SK-N-SH (cell line): Measurements from ENCODE around the gene TNRC6A. TPM values are rescaled to one million over a fixed set of nuclear protein-coding genes. Genes with fewer than 3 reads are reported as not detected.

ENCODE experiments used
- CTCF ChIA-PET: fragments of 300-600, 350-600 bp; formaldehyde crosslinking; extraction: SDS; loops from one replicate; lab custom pipeline; 2021; lab: Yijun Ruan, JAX
- POLR2A ChIA-PET: fragments of 350-600 bp; sonication (Branson Sonifier 250); formaldehyde crosslinking; extraction: SDS; loops from one replicate; lab custom pipeline; 2020; ENCODE audit warnings: antibody characterized with exemption, inconsistent platforms; lab: Yijun Ruan, JAX
- DNase-seq: peaks from one replicate; pipeline ENCODE4 v3.0.0; 2012
- H2AFZ ChIP-seq: fragments of 200-600 bp; sonication (generic); 2 replicates; pipeline ENCODE4 v1.8.1; 2016; ENCODE audit warnings: antibody characterized with exemption, mild to moderate bottlenecking, low read depth
- H3F3A ChIP-seq: fragments of 200-600 bp; sonication (generic); replicated peaks from 2 replicates; pipeline ENCODE3; 2016; ENCODE audit warnings: antibody characterized with exemption, mild to moderate bottlenecking; ENCODE audit not compliant: insufficient read depth
- H3K27ac ChIP-seq, 2 experiments: fragments of 200-500 bp in 1 of 2; fragments of 200-600 bp in 1 of 2; sonication (Bioruptor generic) in 1 of 2; sonication (generic), shearing (Covaris generic) in 1 of 2; 2 replicates each; pipeline versions ENCODE4 v1.5.1 to v1.6.1; 2014 to 2016; ENCODE audit warnings: low read depth in 2 of 2, inconsistent platforms in 1 of 2, low read length in 1 of 2, mild to moderate bottlenecking in 1 of 2, mixed read lengths in 1 of 2
- H3K27me3 ChIP-seq: fragments of 200-600 bp; sonication (generic), shearing (Covaris generic); 2 replicates; pipeline ENCODE4 v1.6.1; 2016; ENCODE audit warnings: mixed run types; ENCODE audit not compliant: insufficient read depth
- H3K36me3 ChIP-seq, 2 experiments: fragments of 200-500 bp in 1 of 2; fragments of 200-600 bp in 1 of 2; sonication (Bioruptor generic) in 1 of 2; sonication (generic) in 1 of 2; replicated peaks in 1 of 2; 2 replicates each; pipeline versions ENCODE3 to v1.5.1; 2014 to 2016; ENCODE audit warnings: low read length in 1 of 2, mild to moderate bottlenecking in 1 of 2; ENCODE audit not compliant: insufficient read depth in 2 of 2, control insufficient read depth in 1 of 2
- H3K4me1 ChIP-seq, 2 experiments: fragments of 200-500 bp in 1 of 2; fragments of 200-600 bp in 1 of 2; sonication (Bioruptor generic) in 1 of 2; sonication (generic), shearing (Covaris generic) in 1 of 2; 2 replicates each; pipeline versions ENCODE4 v1.5.1 to v1.6.1; 2014 to 2016; ENCODE audit warnings: low read depth in 1 of 2, low read length in 1 of 2, mixed run types in 1 of 2; ENCODE audit not compliant: insufficient read depth in 2 of 2, control insufficient read depth in 1 of 2
- H3K4me2 ChIP-seq: fragments of 200-600 bp; sonication (generic), shearing (Covaris generic); 2 replicates; pipeline ENCODE4 v1.6.1; 2017; ENCODE audit warnings: mixed run types
- H3K4me3 ChIP-seq, 2 experiments: fragments of 200-500 bp in 1 of 2; fragments of 200-600 bp in 1 of 2; sonication (Bioruptor generic) in 1 of 2; sonication (generic), shearing (Covaris generic) in 1 of 2; 2 replicates each; pipeline versions ENCODE4 v1.5.1 to v1.8.1; 2014 to 2016; ENCODE audit warnings: low read depth in 2 of 2, inconsistent platforms in 1 of 2, low read length in 1 of 2, mild to moderate bottlenecking in 1 of 2, mixed read lengths in 1 of 2, moderate library complexity in 1 of 2
- H3K79me2 ChIP-seq: fragments of 200-600 bp; sonication (generic); 2 replicates; pipeline ENCODE4 v1.8.1; 2017; ENCODE audit warnings: mild to moderate bottlenecking; ENCODE audit not compliant: insufficient read depth
- H3K9ac ChIP-seq: fragments of 200-600 bp; sonication (generic); 2 replicates; pipeline ENCODE4 v1.6.1; 2017; ENCODE audit warnings: mixed run types
- H3K9me2 ChIP-seq: fragments of 200-600 bp; sonication (generic); 2 replicates; pipeline ENCODE4 v1.6.1; 2017; ENCODE audit warnings: mixed run types
- H3K9me3 ChIP-seq: fragments of 200-600 bp; sonication (generic); 2 replicates; pipeline ENCODE4 v1.6.1; 2017; ENCODE audit warnings: mixed run types, mild to moderate bottlenecking, moderate library complexity
- H4K20me1 ChIP-seq: fragments of 200-600 bp; sonication (generic); 2 replicates; pipeline ENCODE4 v1.6.1; 2017; ENCODE audit warnings: mild to moderate bottlenecking, mixed run types; ENCODE audit not compliant: insufficient read depth
- FOSL2 ChIP-seq: IDR thresholded peaks from 2 replicates; pipeline ENCODE4 v1.4.0; 2012; ENCODE audit warnings: low read depth, mild to moderate bottlenecking, moderate library complexity, borderline replicate concordance
- GATA2 ChIP-seq: sonication (generic); formaldehyde crosslinking; IDR thresholded peaks from 2 replicates; pipeline ENCODE4 v1.5.0; 2020; ENCODE audit warnings: mild to moderate bottlenecking, missing genetic modification reagents
- RAD21 ChIP-seq: IDR thresholded peaks from 2 replicates; pipeline ENCODE4 v1.6.1; 2012; ENCODE audit warnings: mild to moderate bottlenecking, low read length
- SIN3A ChIP-seq: IDR thresholded peaks from 2 replicates; pipeline ENCODE4 v1.6.1; 2012; ENCODE audit warnings: low read depth, mild to moderate bottlenecking, low read length, moderate library complexity, borderline replicate concordance
- WGBS: methylation state at CpG from one replicate; pipeline ENCODE4 v1.1.6; 2017; ENCODE audit warnings: low lambda C conversion rate; 5-methylcytosine and 5-hydroxymethylcytosine counted together
- polyA plus RNA-seq, 3 experiments: library from polyadenylated mRNA; depleted of rRNA; stranded (reverse); fragments of >200 nt; gene quantifications; 2 replicates each; pipeline ENCODE4 v1.2.3, GENCODE V29; 2012
- TF ChIP-seq, protein P1 (sequence below): IDR thresholded peaks from 2 replicates; pipeline ENCODE4 v1.6.1; 2012; ENCODE audit warnings: mild to moderate bottlenecking, low read depth, low read length, moderate library complexity

Gene TNRC6A
- polyA plus RNA-seq, 1 of the 3 experiments (the other 2 are of a cell fraction) = 32.5 TPM

DNA sequence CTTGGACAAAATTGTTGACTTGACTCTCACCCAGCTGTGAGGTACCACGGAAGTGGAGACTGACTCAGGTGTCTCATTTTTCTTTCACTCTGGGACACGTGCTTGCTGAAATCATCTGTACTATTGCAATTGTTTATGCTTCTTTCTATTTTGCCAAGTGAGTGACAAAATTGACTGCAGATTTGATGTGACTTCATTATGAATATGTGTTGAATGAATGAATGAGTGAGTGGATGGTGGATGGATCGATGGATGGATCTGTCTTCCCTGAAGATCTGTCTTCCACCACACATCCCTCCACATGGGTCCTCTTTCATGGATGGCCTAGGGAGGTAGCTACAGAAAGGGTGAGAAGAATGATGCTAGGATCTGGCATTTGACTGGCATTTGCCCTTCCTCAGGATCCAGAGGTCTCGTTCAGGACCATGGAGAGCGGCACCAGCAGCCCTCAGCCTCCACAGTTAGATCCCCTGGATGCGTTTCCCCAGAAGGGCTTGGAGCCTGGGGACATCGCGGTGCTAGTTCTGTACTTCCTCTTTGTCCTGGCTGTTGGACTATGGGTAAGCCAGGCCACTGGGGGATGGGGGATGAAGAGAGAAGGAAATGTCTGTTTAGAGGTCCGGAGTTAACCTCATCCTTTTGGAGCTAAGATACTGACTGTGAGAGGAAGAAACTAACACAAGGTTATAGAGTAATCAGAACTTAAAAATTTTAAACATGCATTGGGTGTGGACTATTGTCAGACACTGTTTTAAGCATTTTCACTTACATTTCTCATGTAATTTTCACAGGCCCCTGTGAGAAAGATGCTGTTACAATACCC is 129.0 kb downstream of the TNRC6A start:
- 74% methylated on average over 8 of the region's 9 CpGs for WGBS
- peaks cover 7 to 9% of the 10 kb centered on the region in 2 experiments; a peak in 2 of 4 replicates for H3K4me1 ChIP-seq
- H3K27ac ChIP-seq = no peak overlapping the region
- H3K79me2 ChIP-seq = no peaks in the 10 kb centered on the region
- no peak overlapping the region for H3K9ac ChIP-seq
- no peaks in the 10 kb centered on the region for H3K27me3 ChIP-seq
- H3K4me2 ChIP-seq = no peak overlapping the region
- 0 out of 2 replicates have a peak, but pooled peaks cover 5% of the 10 kb centered on the region for H4K20me1 ChIP-seq
- TF ChIP-seq GATA2 (CRISPR knock-in tag) (no peak), SIN3A (no peak)
- TF ChIP-seq, protein P1, sequence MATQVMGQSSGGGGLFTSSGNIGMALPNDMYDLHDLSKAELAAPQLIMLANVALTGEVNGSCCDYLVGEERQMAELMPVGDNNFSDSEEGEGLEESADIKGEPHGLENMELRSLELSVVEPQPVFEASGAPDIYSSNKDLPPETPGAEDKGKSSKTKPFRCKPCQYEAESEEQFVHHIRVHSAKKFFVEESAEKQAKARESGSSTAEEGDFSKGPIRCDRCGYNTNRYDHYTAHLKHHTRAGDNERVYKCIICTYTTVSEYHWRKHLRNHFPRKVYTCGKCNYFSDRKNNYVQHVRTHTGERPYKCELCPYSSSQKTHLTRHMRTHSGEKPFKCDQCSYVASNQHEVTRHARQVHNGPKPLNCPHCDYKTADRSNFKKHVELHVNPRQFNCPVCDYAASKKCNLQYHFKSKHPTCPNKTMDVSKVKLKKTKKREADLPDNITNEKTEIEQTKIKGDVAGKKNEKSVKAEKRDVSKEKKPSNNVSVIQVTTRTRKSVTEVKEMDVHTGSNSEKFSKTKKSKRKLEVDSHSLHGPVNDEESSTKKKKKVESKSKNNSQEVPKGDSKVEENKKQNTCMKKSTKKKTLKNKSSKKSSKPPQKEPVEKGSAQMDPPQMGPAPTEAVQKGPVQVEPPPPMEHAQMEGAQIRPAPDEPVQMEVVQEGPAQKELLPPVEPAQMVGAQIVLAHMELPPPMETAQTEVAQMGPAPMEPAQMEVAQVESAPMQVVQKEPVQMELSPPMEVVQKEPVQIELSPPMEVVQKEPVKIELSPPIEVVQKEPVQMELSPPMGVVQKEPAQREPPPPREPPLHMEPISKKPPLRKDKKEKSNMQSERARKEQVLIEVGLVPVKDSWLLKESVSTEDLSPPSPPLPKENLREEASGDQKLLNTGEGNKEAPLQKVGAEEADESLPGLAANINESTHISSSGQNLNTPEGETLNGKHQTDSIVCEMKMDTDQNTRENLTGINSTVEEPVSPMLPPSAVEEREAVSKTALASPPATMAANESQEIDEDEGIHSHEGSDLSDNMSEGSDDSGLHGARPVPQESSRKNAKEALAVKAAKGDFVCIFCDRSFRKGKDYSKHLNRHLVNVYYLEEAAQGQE = peak; percentile 99
- DNase-seq = no peak
- no peaks in the 10 kb centered on the region for H3K9me2 ChIP-seq
- no peak overlapping the region for H2AFZ ChIP-seq
- POLR2A ChIA-PET = no interaction called here
- no peaks in the 10 kb centered on the region for H3K9me3 ChIP-seq
- no peaks in the 10 kb centered on the region for H3K36me3 ChIP-seq
- H3K4me3 ChIP-seq = no peak overlapping the region
- peaks cover 11% of the 10 kb centered on the region for H3F3A ChIP-seq
- CTCF ChIA-PET = no interaction called here

DNA sequence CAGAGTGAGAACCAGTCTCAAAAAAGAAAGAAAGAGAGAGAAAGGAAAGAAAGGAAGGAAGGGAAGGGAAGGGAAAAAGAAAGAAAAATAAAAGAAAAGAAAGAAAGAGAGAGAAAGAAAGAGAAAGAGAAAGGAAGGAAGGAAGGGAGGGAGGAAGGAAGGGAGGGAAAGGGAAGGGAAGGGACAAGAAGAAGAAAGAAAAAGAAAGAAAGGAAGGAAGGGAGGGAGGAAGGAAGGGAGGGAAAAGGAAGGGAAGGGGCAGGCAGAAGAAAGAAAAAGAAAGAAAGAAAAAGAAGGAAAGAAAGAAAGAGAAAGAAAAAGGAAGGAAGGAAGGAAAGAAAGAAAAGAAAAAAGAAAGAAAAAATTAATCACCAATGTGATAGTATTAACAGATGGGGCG is 132.0 kb downstream of the TNRC6A start:
- H3K4me1 ChIP-seq = no peaks in the 10 kb centered on the region
- H3K4me2 ChIP-seq = no peak overlapping the region
- ChIA-PET CTCF (no interaction called here), POLR2A (no interaction called here)
- no peaks in the 10 kb centered on the region for H3K79me2 ChIP-seq
- no peak for DNase-seq
- TF ChIP-seq, protein P1 = no peak
- TF ChIP-seq RAD21 (no peak), FOSL2 (no peak)
- no peak overlapping the region for H3K4me3 ChIP-seq
- H4K20me1 ChIP-seq = 0 out of 2 replicates have a peak, but pooled peaks cover 5% of the 10 kb centered on the region
- H3K36me3 ChIP-seq = peaks cover 0 to 3% of the 10 kb centered on the region in 2 experiments
- WGBS = 70% methylated on average over 1 of the region's 1 CpG
- no peak overlapping the region for H3K9ac ChIP-seq
- H3K27me3 ChIP-seq = no peaks in the 10 kb centered on the region
- no peaks in the 10 kb centered on the region for H3K9me2 ChIP-seq
- peaks cover 4% of the 10 kb centered on the region for H3F3A ChIP-seq
- peaks cover 5% of the 10 kb centered on the region; the same call in 1 of the 2 replicates for H3K9me3 ChIP-seq
- H3K27ac ChIP-seq = no peak overlapping the region
- no peak overlapping the region for H2AFZ ChIP-seq
